HepG2 (cell line): ENCODE results near the gene MIR17HG. TPM values are rescaled to one million over a fixed set of nuclear protein-coding genes. Genes with fewer than 3 reads are reported as not detected.

Source experiments
- ATAC-seq: fragments of 200-7000 bp; cut with Tn5 transposase; 3 replicates; pipeline ENCODE4 v1.9.1; 2020; ENCODE audit warnings: mild to moderate bottlenecking, moderate library complexity
- BruUV-seq: library from RNA; stranded (reverse); fragments of 400-500 nt; replicated peaks from 2 replicates; lab custom pipeline; 2021; lab: Mats Ljungman, UMichigan
- CTCF ChIA-PET: fragments of 300-600 bp; formaldehyde crosslinking; extraction: SDS; loops from one replicate; lab custom pipeline; 2021; ENCODE audit warnings: low total read pairs, inconsistent platforms, low intra/inter-chr PET ratio; lab: Yijun Ruan, JAX
- POLR2A ChIA-PET: fragments of 350-600 bp; sonication (Branson Sonifier 250); formaldehyde crosslinking; loops from one replicate; lab custom pipeline; 2020; ENCODE audit warnings: antibody characterized with exemption, inconsistent platforms; lab: Yijun Ruan, JAX
- DNase-seq: peaks from one replicate; pipeline ENCODE4 v3.0.0-alpha.2; 2015; ENCODE audit warnings: low spot score
- FAIRE-seq: peaks from 3 replicates; lab custom pipeline; 2011; peaks lifted over from hg19 to GRCh38; lab: Jason Lieb, UNC
- H2AFZ ChIP-seq: one replicate; pipeline ENCODE4 v1.6.1; 2011; ENCODE audit warnings: low read length, inconsistent platforms
- H3K27ac ChIP-seq: fragments of 300-600 bp; 3 replicates; pipeline ENCODE4 v1.8.0; 2011; ENCODE audit warnings: mixed run types, mild to moderate bottlenecking, mixed read lengths, low read length, inconsistent platforms; ENCODE audit not compliant: insufficient read depth; ENCODE audit errors: extremely low read length
- H3K27me3 ChIP-seq, 2 experiments: fragments of 200-600 bp in 1 of 2; 2 replicates in 1 of 2; 3 replicates in 1 of 2; pipeline versions ENCODE4 v1.6.0 to v1.8.0; 2011; ENCODE audit warnings: low read length in 2 of 2, mild to moderate bottlenecking in 2 of 2, moderate library complexity in 2 of 2, inconsistent platforms in 1 of 2; ENCODE audit not compliant: insufficient read depth in 2 of 2, control insufficient read depth in 1 of 2
- H3K36me3 ChIP-seq, 2 experiments: fragments of 200-600 bp in 1 of 2; replicated peaks in 1 of 2; 2 replicates in 1 of 2; 3 replicates in 1 of 2; pipeline versions ENCODE4 v1.5.1 to v1.8.0; 2011; ENCODE audit warnings: low read length in 2 of 2, inconsistent platforms in 1 of 2; ENCODE audit not compliant: insufficient read depth in 2 of 2, control insufficient read depth in 1 of 2
- H3K4me1 ChIP-seq: 2 replicates; pipeline ENCODE4 v1.5.1; 2012; ENCODE audit warnings: low read length, inconsistent platforms; ENCODE audit not compliant: insufficient read depth
- H3K4me2 ChIP-seq: 2 replicates; pipeline ENCODE4 v1.6.0; 2011; ENCODE audit warnings: low read depth, low read length, inconsistent platforms
- H3K4me3 ChIP-seq, 3 experiments: fragments of 200-600 bp in 1 of 3; sonication (generic), shearing (Covaris generic) in 1 of 3; replicated peaks in 1 of 3; 2 replicates each; pipeline ENCODE4 v1.5.1; 2011 to 2016; ENCODE audit warnings: low read length in 3 of 3, inconsistent platforms in 2 of 3, low read depth in 2 of 3, mild to moderate bottlenecking in 2 of 3, control low read depth in 1 of 3, mixed read lengths in 1 of 3; ENCODE audit not compliant: insufficient read depth in 1 of 3
- H3K79me2 ChIP-seq: one replicate; pipeline ENCODE4 v1.6.1; 2011; ENCODE audit warnings: low read length, inconsistent platforms; ENCODE audit not compliant: insufficient read depth
- H3K9ac ChIP-seq: 2 replicates; pipeline ENCODE4 v1.6.0; 2011; ENCODE audit warnings: mild to moderate bottlenecking, low read depth, low read length, inconsistent platforms; ENCODE audit not compliant: insufficient read depth
- H3K9me3 ChIP-seq: 2 replicates; pipeline ENCODE4 v1.5.1; 2012; ENCODE audit warnings: mild to moderate bottlenecking, low read length
- H4K20me1 ChIP-seq: 2 replicates; pipeline ENCODE4 v1.6.0; 2011; ENCODE audit warnings: inconsistent platforms, mild to moderate bottlenecking, low read length, moderate library complexity; ENCODE audit not compliant: insufficient read depth
- AHR ChIP-seq: IDR thresholded peaks from 2 replicates; pipeline ENCODE4 v1.6.1; 2018; ENCODE audit warnings: missing genetic modification reagents, missing compliant biosample characterization
- BHLHE40 ChIP-seq: IDR thresholded peaks from 2 replicates; pipeline ENCODE4 v1.6.1; 2011; ENCODE audit warnings: low read length, improper control_type of control experiment
- FOXO1 ChIP-seq: sonication (generic); formaldehyde crosslinking; IDR thresholded peaks from 2 replicates; pipeline ENCODE4 v1.4.0; 2020; ENCODE audit warnings: missing genetic modification reagents
- HNF4A ChIP-seq: sonication (generic); formaldehyde crosslinking; IDR thresholded peaks from 2 replicates; pipeline ENCODE4 v1.4.0; 2020; ENCODE audit warnings: missing genetic modification reagents
- KAT8 ChIP-seq: IDR thresholded peaks from 2 replicates; pipeline ENCODE4 v1.6.1; 2016; ENCODE audit warnings: missing genetic modification reagents, missing compliant biosample characterization
- KLF13 ChIP-seq: sonication (generic); formaldehyde crosslinking; IDR thresholded peaks from 2 replicates; pipeline ENCODE4 v1.4.0; 2020; ENCODE audit warnings: mild to moderate bottlenecking, missing genetic modification reagents
- MLLT10 ChIP-seq: sonication (generic); formaldehyde crosslinking; IDR thresholded peaks from 2 replicates; pipeline ENCODE4 v1.4.0; 2020; ENCODE audit warnings: missing genetic modification reagents
- SOX13 ChIP-seq, 3 experiments: fragments of 450-650 bp in 1 of 3; sonication (generic) in 1 of 3; formaldehyde crosslinking in 1 of 3; IDR thresholded peaks in 2 of 3; conservative IDR thresholded peaks in 1 of 3; 2 replicates each; pipeline versions ENCODE4 v1.5.0 to v1.6.1; 2016 to 2020; ENCODE audit warnings: antibody characterized with exemption in 1 of 3, mild to moderate bottlenecking in 1 of 3, missing compliant biosample characterization in 1 of 3, missing genetic modification reagents in 1 of 3, moderate library complexity in 1 of 3
- TRIM24 ChIP-seq: sonication (generic); formaldehyde crosslinking; IDR thresholded peaks from 2 replicates; pipeline ENCODE4 v1.8.0; 2022; ENCODE audit warnings: mild to moderate bottlenecking, missing genetic modification reagents
- WGBS: methylation state at CpG from one replicate; pipeline ENCODE4 v1.1.6; 2017; ENCODE audit warnings: low lambda C conversion rate; 5-methylcytosine and 5-hydroxymethylcytosine counted together
- in situ Hi-C: cut with HindIII; loops from 2 replicates; pipeline ENCODE4 v1.10.0; 2017; ENCODE audit warnings: low pct_unique_long_range_greater_than_20kb; ENCODE audit not compliant: extremely low pct_ligation_motif_present
- intact Hi-C: fragments of 100-400 bp; cut with micrococcal nuclease; formaldehyde crosslinking; loops from one replicate; pipeline ENCODE4 v1.10.0; 2022; ENCODE audit not compliant: unreplicated experiment
- polyA plus RNA-seq, 8 experiments: library from polyadenylated mRNA; depleted of rRNA in 3 of 8; stranded (reverse) in 7 of 8; unstranded in 1 of 8; fragments of >200 nt; fragmentation: Illumina TruSeq in 4 of 8; extraction: Trizol in 4 of 8; gene quantifications; 2 replicates each; pipeline versions ENCODE4 v1.2.1 to v1.2.3, GENCODE V29; 2011 to 2016; ENCODE audit warnings: low read depth in 4 of 8, missing spikeins in 1 of 8, mixed read lengths in 1 of 8; ENCODE audit not compliant: insufficient read depth in 1 of 8
- total RNA-seq, 5 experiments: library from RNA; depleted of rRNA; stranded (reverse); fragments of >200 nt; fragmentation: Illumina TruSeq; extraction: Trizol; gene quantifications; 2 replicates each; pipeline ENCODE4 v1.2.3, GENCODE V29; 2016; ENCODE audit warnings: low read depth in 1 of 5
- TF ChIP-seq, protein P1 (sequence below): IDR thresholded peaks from 2 replicates; pipeline ENCODE4 v1.6.1; 2016; ENCODE audit warnings: mild to moderate bottlenecking
- TF ChIP-seq, protein P2 (sequence below): sonication (generic); formaldehyde crosslinking; IDR thresholded peaks from 2 replicates; pipeline ENCODE4 v1.4.0; 2020; ENCODE audit warnings: mild to moderate bottlenecking, missing genetic modification reagents
- TF ChIP-seq, protein P3 (sequence below), 2 experiments: sonication (generic) in 1 of 2; formaldehyde crosslinking in 1 of 2; IDR thresholded peaks; 2 replicates each; pipeline versions ENCODE4 v1.4.0 to v1.6.1; 2018 to 2020; ENCODE audit warnings: missing genetic modification reagents in 2 of 2, borderline replicate concordance in 1 of 2, low read depth in 1 of 2, mild to moderate bottlenecking in 1 of 2, missing biosample characterization in 1 of 2

MIR17HG gene
- total and polyA plus RNA-seq, 2 of the 13 experiments (the other 11 are each of a cell fraction or from before 2014, with no cell fraction given), result 2.5 to 12.3 TPM

DNA sequence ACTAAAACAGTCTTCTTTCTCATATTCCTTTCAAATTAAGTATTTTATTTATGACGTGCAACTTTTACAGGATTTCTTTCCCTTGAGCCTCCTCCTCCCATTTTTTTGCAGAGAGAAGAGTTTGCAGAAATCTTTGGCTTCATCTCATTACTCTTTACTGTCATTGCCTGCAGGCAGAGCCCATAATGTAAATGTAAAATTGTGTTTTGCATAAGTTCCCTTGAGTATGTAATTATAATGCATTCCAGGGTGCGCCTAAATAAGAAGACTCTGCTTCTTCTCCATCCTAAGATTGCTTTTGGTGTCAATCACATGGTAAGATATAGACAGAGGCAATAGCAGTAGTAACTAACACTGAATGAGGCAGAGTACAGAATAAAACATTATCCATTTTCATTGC, 23.0 kb downstream of the MIR17HG start (continued):
- TF ChIP-seq, protein P1, sequence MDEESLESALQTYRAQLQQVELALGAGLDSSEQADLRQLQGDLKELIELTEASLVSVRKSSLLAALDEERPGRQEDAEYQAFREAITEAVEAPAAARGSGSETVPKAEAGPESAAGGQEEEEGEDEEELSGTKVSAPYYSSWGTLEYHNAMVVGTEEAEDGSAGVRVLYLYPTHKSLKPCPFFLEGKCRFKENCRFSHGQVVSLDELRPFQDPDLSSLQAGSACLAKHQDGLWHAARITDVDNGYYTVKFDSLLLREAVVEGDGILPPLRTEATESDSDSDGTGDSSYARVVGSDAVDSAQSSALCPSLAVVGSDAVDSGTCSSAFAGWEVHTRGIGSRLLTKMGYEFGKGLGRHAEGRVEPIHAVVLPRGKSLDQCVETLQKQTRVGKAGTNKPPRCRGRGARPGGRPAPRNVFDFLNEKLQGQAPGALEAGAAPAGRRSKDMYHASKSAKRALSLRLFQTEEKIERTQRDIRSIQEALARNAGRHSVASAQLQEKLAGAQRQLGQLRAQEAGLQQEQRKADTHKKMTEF (CRISPR knock-in tag), result no peak
- TF ChIP-seq, protein P2, sequence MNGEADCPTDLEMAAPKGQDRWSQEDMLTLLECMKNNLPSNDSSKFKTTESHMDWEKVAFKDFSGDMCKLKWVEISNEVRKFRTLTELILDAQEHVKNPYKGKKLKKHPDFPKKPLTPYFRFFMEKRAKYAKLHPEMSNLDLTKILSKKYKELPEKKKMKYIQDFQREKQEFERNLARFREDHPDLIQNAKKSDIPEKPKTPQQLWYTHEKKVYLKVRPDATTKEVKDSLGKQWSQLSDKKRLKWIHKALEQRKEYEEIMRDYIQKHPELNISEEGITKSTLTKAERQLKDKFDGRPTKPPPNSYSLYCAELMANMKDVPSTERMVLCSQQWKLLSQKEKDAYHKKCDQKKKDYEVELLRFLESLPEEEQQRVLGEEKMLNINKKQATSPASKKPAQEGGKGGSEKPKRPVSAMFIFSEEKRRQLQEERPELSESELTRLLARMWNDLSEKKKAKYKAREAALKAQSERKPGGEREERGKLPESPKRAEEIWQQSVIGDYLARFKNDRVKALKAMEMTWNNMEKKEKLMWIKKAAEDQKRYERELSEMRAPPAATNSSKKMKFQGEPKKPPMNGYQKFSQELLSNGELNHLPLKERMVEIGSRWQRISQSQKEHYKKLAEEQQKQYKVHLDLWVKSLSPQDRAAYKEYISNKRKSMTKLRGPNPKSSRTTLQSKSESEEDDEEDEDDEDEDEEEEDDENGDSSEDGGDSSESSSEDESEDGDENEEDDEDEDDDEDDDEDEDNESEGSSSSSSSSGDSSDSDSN (CRISPR knock-in tag), result no peak
- no peak for TF ChIP-seq BHLHE40

DNA sequence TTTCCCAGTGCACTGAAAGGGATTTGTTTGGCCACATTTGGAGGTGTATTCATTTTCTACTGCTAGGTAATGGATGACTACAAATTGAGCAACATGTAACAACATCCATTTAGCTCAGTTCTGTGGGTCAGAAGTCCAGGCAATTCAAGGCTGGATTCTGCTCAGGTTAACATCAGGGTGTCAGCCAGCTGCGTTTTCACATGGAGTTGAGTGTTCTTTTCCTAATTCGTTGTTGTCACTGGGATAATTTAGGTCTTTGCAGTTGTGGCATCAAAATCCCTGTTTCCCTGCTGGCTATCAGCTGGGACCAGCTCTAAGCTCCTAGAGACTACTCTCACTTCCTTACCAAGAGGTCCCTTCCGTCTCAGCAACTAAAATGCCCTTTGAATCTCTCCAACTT, 25.4 kb downstream of the MIR17HG start:
- BruUV-seq, result no TSS peak
- Histone ChIP-seq H3K4me2 (peak overlapping the region; percentile 64), H3K4me1 (peaks cover 30% of the 10 kb centered on the region), H3K4me3 (peak overlapping the region in 1 of 3 experiments; percentile 33; a peak in 1 of 6 replicates), H3K27me3 (no peaks in the 10 kb centered on the region), H3K36me3 (no peaks in the 10 kb centered on the region), H3K27ac (peak overlapping the region; percentile 62), H3K79me2 (no peaks in the 10 kb centered on the region), H3K9me3 (no peaks in the 10 kb centered on the region), H3K9ac (0 out of 2 replicates have a peak overlapping the region, but pooled peaks have one; percentile 2), H2AFZ (no peak overlapping the region), H4K20me1 (no peaks in the 10 kb centered on the region)
- ChIA-PET CTCF (no interaction called here), POLR2A (interaction anchor here (1.2 to 1.3 kb wide), 2 partner anchors 14 to 26 kb away, joined by 3 read pairs; partner anchors contain the start of gene MIR17HG)
- ATAC-seq, result peak; percentile 93
- intact Hi-C loops, result loop anchor here (1.0 to 2.0 kb wide), 2 partner anchors 10 to 274 kb away; no protein-coding TSS in a partner anchor
- WGBS, result 0% methylated on average over 3 of the region's 3 CpGs
- FAIRE-seq, result peak; percentile 81
- peak; percentile 47 for DNase-seq
- in situ Hi-C loops, result no loop called here
- no peak for TF ChIP-seq SOX13 (IDR thresholded peaks at IDR 0.05)
- peak in 1 of 2 experiments; percentile 27; a peak in 1 of 4 replicates for TF ChIP-seq SOX13 (CRISPR knock-in tag; conservative IDR thresholded peaks at IDR 0.05 in 1 of 2, IDR thresholded peaks at IDR 0.05 in 1 of 2)
- TF ChIP-seq KAT8 (CRISPR knock-in tag), result no peak
- TF ChIP-seq TRIM24 (CRISPR knock-in tag), result no peak
- TF ChIP-seq MLLT10 (CRISPR knock-in tag), result no peak
- peak; percentile 86 for TF ChIP-seq HNF4A (CRISPR knock-in tag)
- no peak for TF ChIP-seq AHR (CRISPR knock-in tag)
- TF ChIP-seq, protein P3, sequence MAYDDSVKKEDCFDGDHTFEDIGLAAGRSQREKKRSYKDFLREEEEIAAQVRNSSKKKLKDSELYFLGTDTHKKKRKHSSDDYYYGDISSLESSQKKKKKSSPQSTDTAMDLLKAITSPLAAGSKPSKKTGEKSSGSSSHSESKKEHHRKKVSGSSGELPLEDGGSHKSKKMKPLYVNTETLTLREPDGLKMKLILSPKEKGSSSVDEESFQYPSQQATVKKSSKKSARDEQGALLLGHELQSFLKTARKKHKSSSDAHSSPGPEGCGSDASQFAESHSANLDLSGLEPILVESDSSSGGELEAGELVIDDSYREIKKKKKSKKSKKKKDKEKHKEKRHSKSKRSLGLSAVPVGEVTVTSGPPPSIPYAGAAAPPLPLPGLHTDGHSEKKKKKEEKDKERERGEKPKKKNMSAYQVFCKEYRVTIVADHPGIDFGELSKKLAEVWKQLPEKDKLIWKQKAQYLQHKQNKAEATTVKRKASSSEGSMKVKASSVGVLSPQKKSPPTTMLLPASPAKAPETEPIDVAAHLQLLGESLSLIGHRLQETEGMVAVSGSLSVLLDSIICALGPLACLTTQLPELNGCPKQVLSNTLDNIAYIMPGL (CRISPR knock-in tag; IDR thresholded peaks at IDR 0.05; ENCODE audit: borderline replicate concordance in 1 of 2, low read depth in 1 of 2), result no peak
- no peak for TF ChIP-seq KLF13 (CRISPR knock-in tag)
- peak; percentile 40; the same call in 1 of the 2 replicates for TF ChIP-seq FOXO1 (CRISPR knock-in tag)
